ENCODE data around the gene SMOC1. TPM values are rescaled to one million over a fixed set of nuclear protein-coding genes. Genes with fewer than 3 reads are reported as not detected.

Gene SMOC1
- total RNA-seq, 1 experiment from 2014 or later, result 0.68 TPM

- no peaks in the 10 kb centered on the region for H3K9me3 ChIP-seq (ENCODE audit: control insufficient read depth, low read depth, low read length)
- no peak overlapping the region for H4K5ac ChIP-seq (ENCODE audit: insufficient read length, low read depth, low read length)
These were observed 110.4 kb downstream of the SMOC1 start for GRCh38 chr14:69989622-69990021.

More at GRCh38 chr14:69989622-69990021, 110.4 kb downstream of the SMOC1 start:
- Histone ChIP-seq H2BK120ac (ENCODE audit: low read depth, low read length, poor library complexity, severe bottlenecking) (no peak overlapping the region), H2BK20ac (ENCODE audit: low read depth, low read length, poor library complexity, severe bottlenecking) (no peak overlapping the region), H2BK12ac (ENCODE audit: insufficient read length, low read depth, low read length) (no peak overlapping the region), H3K27ac (ENCODE audit: insufficient read length, low read depth, low read length) (no peak overlapping the region), H3K23ac (ENCODE audit: insufficient read length, low read depth, low read length) (no peak overlapping the region), H3K23me2 (ENCODE audit: insufficient read length, low read depth, low read length, poor library complexity, severe bottlenecking) (no peaks in the 10 kb centered on the region), H3T11ph (ENCODE audit: low read length) (no peak overlapping the region), H3K27me3 (ENCODE audit: insufficient read depth, low read length) (no peaks in the 10 kb centered on the region), H4K20me1 (ENCODE audit: control insufficient read depth, insufficient read depth, insufficient read length) (no peaks in the 10 kb centered on the region), H2BK15ac (ENCODE audit: low read depth, low read length) (no peak overlapping the region), H3K79me2 (ENCODE audit: insufficient read depth, low read length) (no peaks in the 10 kb centered on the region), H3K4me1 (ENCODE audit: insufficient read depth, low read length) (no peaks in the 10 kb centered on the region; the same call in 1 of the 2 replicates), H4K91ac (ENCODE audit: insufficient read length, low read depth, low read length) (no peak overlapping the region), H3K79me1 (ENCODE audit: insufficient read depth, low read depth, low read length, poor library complexity, severe bottlenecking) (no peaks in the 10 kb centered on the region), H2BK5ac (ENCODE audit: insufficient read length, low read length) (no peak overlapping the region), H3K18ac (ENCODE audit: insufficient read length, low read depth, low read length) (no peak overlapping the region), H2AK5ac (ENCODE audit: insufficient read length, low read length) (no peak overlapping the region), H3K4me2 (ENCODE audit: insufficient read depth, insufficient read length, low read length) (no peak overlapping the region), H3K4ac (ENCODE audit: low read depth, low read length) (no peak overlapping the region), H4K8ac (replicated peaks; ENCODE audit: insufficient read length, low read depth, low read length) (no peak overlapping the region), H3K56ac (ENCODE audit: insufficient read length, low read depth, low read length) (no peak overlapping the region), H3K14ac (ENCODE audit: insufficient read depth, low read length) (no peak overlapping the region), H3K9ac (ENCODE audit: extremely low read depth, insufficient read length, low read length) (no peak overlapping the region), H2AFZ (ENCODE audit: low read length) (no peak overlapping the region)
- Mint-ChIP-seq H3K27me3 (ENCODE audit: low read depth) (peaks cover 14% of the 10 kb centered on the region), H3K36me3 (ENCODE audit: insufficient read depth in 1 of 3, low read depth in 3 of 3) (peaks cover 0 to 4% (median 3%) of the 10 kb centered on the region in 3 experiments; a peak in 5 of 7 replicates), H3K27ac (no peak overlapping the region), H3K4me1 (peaks cover 23 to 29% of the 10 kb centered on the region in 2 experiments), H3K4me3 (no peak overlapping the region), H3K9me3 (peaks cover 0 to 5% of the 10 kb centered on the region in 2 experiments; a peak in 2 of 5 replicates)
- DNase-seq, result no peak
- WGBS (ENCODE audit: extremely low coverage, insufficient read length, low lambda C conversion rate), result no CpG with 5 or more reads among the region's 3 CpGs
- no peak for TF ChIP-seq CTCF (conservative IDR thresholded peaks at IDR 0.05)

All from H9 (cell line).